HL-60 (cell line): Measurements from ENCODE around the gene ADH1C.

Experiments
- DNase-seq, 2 experiments: peaks; one replicate each; pipeline ENCODE4 v3.0.0-alpha.2; 2010 to 2020; ENCODE audit warnings: low read depth in 1 of 2, low spot score in 1 of 2
- H3K27ac ChIP-seq: fragments of 250-450 bp; sonication (Bioruptor Pico); replicated peaks from 2 replicates; pipeline ENCODE4 v1.5.1; 2020; ENCODE audit warnings: mild to moderate bottlenecking, moderate library complexity
- H3K27me3 ChIP-seq: fragments of 250-450 bp; sonication (Bioruptor Pico); 2 replicates; pipeline ENCODE4 v1.5.1; 2021; ENCODE audit warnings: mild to moderate bottlenecking, moderate library complexity; ENCODE audit not compliant: insufficient read depth, poor library complexity, severe bottlenecking
- H3K4me3 ChIP-seq: replicated peaks from 2 replicates; pipeline ENCODE4 v1.5.1; 2011; ENCODE audit warnings: mild to moderate bottlenecking, control low read depth, low read length; ENCODE audit not compliant: insufficient read depth
- GABPA ChIP-seq: IDR thresholded peaks from 2 replicates; pipeline ENCODE4 v1.6.1; 2012; ENCODE audit warnings: low read depth
- POLR2AphosphoS5 ChIP-seq: IDR thresholded peaks from 2 replicates; pipeline ENCODE4 v1.6.1; 2012; ENCODE audit warnings: low read depth
- REST ChIP-seq: IDR thresholded peaks from 2 replicates; pipeline ENCODE4 v1.6.1; 2012; ENCODE audit warnings: low read depth; ENCODE audit not compliant: insufficient replicate concordance
- SPI1 ChIP-seq: IDR thresholded peaks from 2 replicates; pipeline ENCODE4 v1.6.1; 2012; ENCODE audit warnings: low read depth, mild to moderate bottlenecking, borderline replicate concordance
- TF ChIP-seq, protein P1 (sequence below): IDR thresholded peaks from one replicate; pipeline ENCODE4 v1.5.1; 2011; ENCODE audit warnings: low read length, control low read depth, inconsistent platforms; ENCODE audit not compliant: insufficient read depth

Gene ADH1C

DNA sequence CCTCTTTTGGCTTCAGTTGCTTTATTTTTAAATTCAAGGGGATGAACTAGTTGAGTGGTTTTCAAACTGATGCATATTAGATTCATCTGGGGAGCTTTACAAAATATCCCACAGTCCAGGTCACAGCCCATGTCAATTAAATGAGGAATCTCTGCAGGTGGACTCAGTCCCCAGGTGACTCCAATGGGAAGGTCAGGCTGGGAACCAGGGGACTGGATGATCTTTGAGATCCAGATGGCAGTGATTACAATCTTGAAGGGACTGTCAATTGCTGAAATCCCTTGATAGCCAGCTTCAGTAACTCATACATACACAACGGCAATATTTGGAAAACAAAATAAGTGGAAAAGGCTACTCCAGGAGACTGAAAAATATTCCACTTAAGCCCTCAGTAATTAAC is 38.3 kb downstream of the ADH1C start:
- TF ChIP-seq SPI1 (no peak), REST (no peak), POLR2AphosphoS5 (no peak), GABPA (no peak)
- TF ChIP-seq, protein P1, sequence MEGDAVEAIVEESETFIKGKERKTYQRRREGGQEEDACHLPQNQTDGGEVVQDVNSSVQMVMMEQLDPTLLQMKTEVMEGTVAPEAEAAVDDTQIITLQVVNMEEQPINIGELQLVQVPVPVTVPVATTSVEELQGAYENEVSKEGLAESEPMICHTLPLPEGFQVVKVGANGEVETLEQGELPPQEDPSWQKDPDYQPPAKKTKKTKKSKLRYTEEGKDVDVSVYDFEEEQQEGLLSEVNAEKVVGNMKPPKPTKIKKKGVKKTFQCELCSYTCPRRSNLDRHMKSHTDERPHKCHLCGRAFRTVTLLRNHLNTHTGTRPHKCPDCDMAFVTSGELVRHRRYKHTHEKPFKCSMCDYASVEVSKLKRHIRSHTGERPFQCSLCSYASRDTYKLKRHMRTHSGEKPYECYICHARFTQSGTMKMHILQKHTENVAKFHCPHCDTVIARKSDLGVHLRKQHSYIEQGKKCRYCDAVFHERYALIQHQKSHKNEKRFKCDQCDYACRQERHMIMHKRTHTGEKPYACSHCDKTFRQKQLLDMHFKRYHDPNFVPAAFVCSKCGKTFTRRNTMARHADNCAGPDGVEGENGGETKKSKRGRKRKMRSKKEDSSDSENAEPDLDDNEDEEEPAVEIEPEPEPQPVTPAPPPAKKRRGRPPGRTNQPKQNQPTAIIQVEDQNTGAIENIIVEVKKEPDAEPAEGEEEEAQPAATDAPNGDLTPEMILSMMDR, result no peak
- H3K27ac ChIP-seq, result no peak overlapping the region
- H3K27me3 ChIP-seq, result no peaks in the 10 kb centered on the region
- H3K4me3 ChIP-seq, result no peak overlapping the region
- DNase-seq, result no peak

GRCh38 chr4:99310389-99310788 is 42.2 kb downstream of the ADH1C start:
- Histone ChIP-seq H3K4me3 (no peak overlapping the region), H3K27ac (no peak overlapping the region), H3K27me3 (no peaks in the 10 kb centered on the region)
- no peak for DNase-seq
- TF ChIP-seq, protein P1, result no peak
- TF ChIP-seq GABPA (no peak), SPI1 (no peak), REST (no peak), POLR2AphosphoS5 (no peak)

DNA sequence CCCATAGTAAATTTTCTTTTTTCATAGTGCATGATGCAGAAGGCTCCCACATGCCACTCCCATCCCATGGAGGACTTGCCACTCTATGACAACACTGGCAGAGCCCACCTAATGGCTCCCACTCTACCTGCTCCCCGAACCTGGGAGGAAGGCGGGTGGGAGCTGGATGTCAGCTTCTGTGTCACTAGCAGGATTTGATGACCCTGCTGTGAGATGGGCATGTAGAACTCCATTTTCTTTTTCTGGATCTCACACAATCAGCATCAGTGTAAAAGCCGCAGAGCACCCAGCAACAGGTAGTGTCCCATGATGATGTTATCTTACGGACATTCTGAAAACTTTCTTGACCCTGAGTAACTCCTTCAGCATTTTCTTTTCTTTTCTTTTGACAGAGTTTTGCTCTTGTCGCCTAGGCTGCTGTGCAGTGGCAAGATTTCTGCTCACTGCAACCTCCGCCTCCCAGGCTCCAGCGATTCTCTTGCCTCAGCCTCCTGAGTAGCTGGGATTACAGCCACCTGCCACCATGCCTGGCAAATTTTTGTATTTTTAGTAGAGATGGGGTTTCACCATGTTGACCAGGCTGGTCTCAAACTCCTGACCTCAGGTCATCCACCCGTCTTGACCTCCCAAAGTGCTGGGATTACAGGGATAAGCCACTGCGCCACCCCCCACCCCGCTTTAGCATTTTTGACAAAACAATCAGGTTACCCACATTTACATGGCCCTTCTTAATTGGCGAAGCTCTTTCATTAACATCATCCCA is 46.7 kb downstream of the ADH1C start:
- no peak overlapping the region for H3K27ac ChIP-seq
- no peak for DNase-seq
- H3K4me3 ChIP-seq, result no peak overlapping the region
- H3K27me3 ChIP-seq, result no peaks in the 10 kb centered on the region
- no peak for TF ChIP-seq SPI1
- TF ChIP-seq POLR2AphosphoS5, result no peak
- TF ChIP-seq GABPA, result no peak
- TF ChIP-seq REST, result no peak
- TF ChIP-seq, protein P1, result no peak
